ENCODE measurements around the gene ACKR2. TPM values are rescaled to one million over a fixed set of nuclear protein-coding genes. Genes with fewer than 3 reads are reported as not detected.

ACKR2 gene
- total RNA-seq, 1 experiment from 2014 or later = 0.76 TPM

- H3K4me3 ChIP-seq (replicated peaks in 1 of 2; ENCODE audit: low read depth in 1 of 2, low read length in 2 of 2) = no peak overlapping the region
- ATAC-seq = no peak
- peaks cover 65% of the 10 kb centered on the region for H3K79me2 ChIP-seq (ENCODE audit: insufficient read depth, low read length)
Observed at GRCh38 chr3:42800251-42800650, 9.0 kb upstream of the ACKR2 start.

DNA sequence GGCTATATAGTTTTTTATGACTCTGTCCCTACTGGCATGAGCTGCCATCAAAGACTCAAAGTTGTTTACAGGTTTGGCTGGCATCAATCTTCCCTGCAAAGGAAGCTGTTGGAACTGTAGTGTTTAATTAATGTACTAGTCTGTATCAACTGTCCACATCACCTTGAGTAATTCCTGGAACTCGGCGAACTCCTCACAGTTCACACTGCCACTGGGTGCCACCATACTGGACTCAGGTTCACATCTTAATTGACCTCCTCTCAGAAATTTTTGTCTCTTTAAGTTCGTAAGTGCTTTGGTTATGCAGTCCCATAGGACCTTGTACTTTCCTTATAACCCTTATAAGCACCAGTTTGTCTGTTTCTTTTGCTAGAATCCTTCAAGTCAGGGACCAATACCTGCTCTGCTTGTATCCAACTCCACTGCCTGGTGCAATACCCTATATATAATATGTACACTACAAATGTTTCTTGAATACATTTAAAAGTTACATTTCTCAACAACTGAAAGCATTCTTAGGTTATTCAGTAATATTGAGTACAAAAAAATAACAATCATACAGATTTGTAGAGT is 8.1 kb upstream of the ACKR2 start:
- ChIA-PET POLR2A (no interaction called here), CTCF (no interaction called here), RAD21 (ENCODE audit: low non-redundant PET in 1 of 2, low total read pairs in 2 of 2, uncharacterized antibody in 2 of 2, unreplicated experiment in 2 of 2) (interaction anchor here in 1 of 2 experiments (0.6 kb wide), 1 partner anchor 57 kb away, joined by 3 read pairs; no protein-coding TSS in a partner anchor)
- no peak overlapping the region for H3K27ac ChIP-seq (ENCODE audit: low read depth, low read length)
- DNase-seq (ENCODE audit: low read depth, low spot score) = no peak
- H3K79me2 ChIP-seq (ENCODE audit: insufficient read depth, low read length) = peaks cover 56% of the 10 kb centered on the region
- peaks cover 0 to 15% of the 10 kb centered on the region in 2 experiments; a peak in 2 of 4 replicates for H3K4me1 ChIP-seq (ENCODE audit: control insufficient read depth in 1 of 2, insufficient read depth in 2 of 2, low read length in 2 of 2)
- H4K20me1 ChIP-seq (ENCODE audit: insufficient read depth) = no peaks in the 10 kb centered on the region
- intact Hi-C loops (cut with micrococcal nuclease) = no loop called here
- no peak overlapping the region for H3K9ac ChIP-seq (ENCODE audit: low read length)
- H3K4me3 ChIP-seq (replicated peaks in 1 of 2; ENCODE audit: low read depth in 1 of 2, low read length in 2 of 2) = no peak overlapping the region
- no TSS peak for BruUV-seq (replicated peaks)
- H3K9me3 ChIP-seq (ENCODE audit: control insufficient read depth in 1 of 2, insufficient read depth in 1 of 2, low read depth in 1 of 2, low read length in 2 of 2) = no peaks in the 10 kb centered on the region
- no peak for ATAC-seq
- no peaks in the 10 kb centered on the region for H3K9me2 ChIP-seq (ENCODE audit: insufficient read depth)
- H3K27me3 ChIP-seq (ENCODE audit: insufficient read depth, low read length) = no peaks in the 10 kb centered on the region
- H3K36me3 ChIP-seq (ENCODE audit: control insufficient read depth in 1 of 2, insufficient read depth in 2 of 2, low read length in 2 of 2) = no peaks in the 10 kb centered on the region
- no peak overlapping the region for H3K4me2 ChIP-seq (ENCODE audit: low read length)
- no peak overlapping the region for H2AFZ ChIP-seq (ENCODE audit: low read depth, low read length, poor library complexity, severe bottlenecking)
- TF ChIP-seq TCF7L2 (IDR thresholded peaks at IDR 0.05; ENCODE audit: borderline replicate concordance, extremely low read depth, insufficient read depth, insufficient read length) (no peak), YY1 (IDR thresholded peaks at IDR 0.05; ENCODE audit: extremely low read depth, insufficient replicate concordance, low read depth, low read length) (no peak), JUND (IDR thresholded peaks at IDR 0.05) (no peak), ZFX (IDR thresholded peaks at IDR 0.05) (no peak), REST (IDR thresholded peaks at IDR 0.05; ENCODE audit: low read depth) (no peak), SRF (IDR thresholded peaks at IDR 0.05; ENCODE audit: low read depth) (no peak), ELF1 (IDR thresholded peaks at IDR 0.05; ENCODE audit: borderline replicate concordance, low read depth) (no peak), EZH2 (IDR thresholded peaks at IDR 0.05) (no peak), POLR2AphosphoS5 (IDR thresholded peaks at IDR 0.05; ENCODE audit: low read depth, low read length) (no peak), ZBTB33 (IDR thresholded peaks at IDR 0.05; ENCODE audit: extremely low read depth, insufficient replicate concordance, low read length) (no peak)

More at GRCh38 chr3:42800251-42800650, 9.0 kb upstream of the ACKR2 start:
- Histone ChIP-seq H3K9ac (ENCODE audit: low read length) (no peak overlapping the region), H3K4me1 (ENCODE audit: control insufficient read depth in 1 of 2, insufficient read depth in 2 of 2, low read length in 2 of 2) (peaks cover 0 to 15% of the 10 kb centered on the region in 2 experiments; a peak in 2 of 4 replicates), H3K9me2 (ENCODE audit: insufficient read depth) (no peaks in the 10 kb centered on the region), H3K4me2 (ENCODE audit: low read length) (no peak overlapping the region), H4K20me1 (ENCODE audit: insufficient read depth) (no peaks in the 10 kb centered on the region), H3K27me3 (ENCODE audit: insufficient read depth, low read length) (no peaks in the 10 kb centered on the region), H3K27ac (ENCODE audit: low read depth, low read length) (no peak overlapping the region), H3K36me3 (ENCODE audit: control insufficient read depth in 1 of 2, insufficient read depth in 2 of 2, low read length in 2 of 2) (no peaks in the 10 kb centered on the region), H3K9me3 (ENCODE audit: control insufficient read depth in 1 of 2, insufficient read depth in 1 of 2, low read depth in 1 of 2, low read length in 2 of 2) (no peaks in the 10 kb centered on the region), H2AFZ (ENCODE audit: low read depth, low read length, poor library complexity, severe bottlenecking) (no peak overlapping the region)
- RAD21 ChIA-PET (ENCODE audit: low non-redundant PET in 1 of 2, low total read pairs in 2 of 2, uncharacterized antibody in 2 of 2, unreplicated experiment in 2 of 2) = no interaction called here
- no TSS peak for BruUV-seq (replicated peaks)
- no peak for DNase-seq (ENCODE audit: low read depth, low spot score)
- intact Hi-C loops (cut with micrococcal nuclease) = no loop called here
- POLR2A ChIA-PET = no interaction called here
- CTCF ChIA-PET = no interaction called here
- TF ChIP-seq, protein P1, sequence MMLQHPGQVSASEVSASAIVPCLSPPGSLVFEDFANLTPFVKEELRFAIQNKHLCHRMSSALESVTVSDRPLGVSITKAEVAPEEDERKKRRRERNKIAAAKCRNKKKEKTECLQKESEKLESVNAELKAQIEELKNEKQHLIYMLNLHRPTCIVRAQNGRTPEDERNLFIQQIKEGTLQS (IDR thresholded peaks at IDR 0.05) = no peak
- TF ChIP-seq EZH2phosphoT487 (IDR thresholded peaks at IDR 0.05; ENCODE audit: borderline replicate concordance) (no peak), TCF7L2 (IDR thresholded peaks at IDR 0.05; ENCODE audit: borderline replicate concordance, extremely low read depth, insufficient read depth, insufficient read length) (no peak), CBX3 (IDR thresholded peaks at IDR 0.05; ENCODE audit: low read depth) (no peak), POLR2AphosphoS5 (IDR thresholded peaks at IDR 0.05; ENCODE audit: low read depth, low read length) (no peak), EGR1 (IDR thresholded peaks at IDR 0.05; ENCODE audit: low read depth) (no peak), SP1 (IDR thresholded peaks at IDR 0.05; ENCODE audit: low read depth) (no peak), RAD21 (IDR thresholded peaks at IDR 0.05; ENCODE audit: low read depth) (no peak), ELF1 (IDR thresholded peaks at IDR 0.05; ENCODE audit: borderline replicate concordance, low read depth) (no peak), FOSL1 (IDR thresholded peaks at IDR 0.05; ENCODE audit: low read depth) (no peak), EZH2 (IDR thresholded peaks at IDR 0.05) (no peak)
